ENCODE data around the gene SNAPC2.

SNAPC2 gene

DNA sequence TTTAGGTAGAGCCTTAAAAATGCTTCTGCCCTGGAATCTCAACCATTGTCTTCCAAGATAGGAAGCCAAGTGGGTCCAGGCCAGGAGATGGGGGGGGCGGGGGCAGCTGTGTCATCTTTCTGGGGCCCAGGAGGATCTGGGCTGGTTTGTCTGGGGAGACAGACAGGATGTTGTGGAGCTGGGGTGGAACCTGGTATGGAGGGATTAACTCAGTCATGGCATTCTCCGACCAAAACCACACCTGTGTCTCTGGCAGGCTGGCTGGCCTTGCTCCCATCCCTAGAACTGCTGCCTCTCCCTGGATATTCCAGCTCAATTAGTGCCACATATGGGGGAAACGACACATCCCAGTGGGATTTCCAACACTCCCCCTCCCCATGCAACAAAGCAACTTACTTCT lies 19.2 kb upstream of the SNAPC2 start:
- no peak overlapping the region for H3K27ac ChIP-seq
- H3K27me3 ChIP-seq = peaks cover 37% of the 10 kb centered on the region
- TF ChIP-seq, protein P1, sequence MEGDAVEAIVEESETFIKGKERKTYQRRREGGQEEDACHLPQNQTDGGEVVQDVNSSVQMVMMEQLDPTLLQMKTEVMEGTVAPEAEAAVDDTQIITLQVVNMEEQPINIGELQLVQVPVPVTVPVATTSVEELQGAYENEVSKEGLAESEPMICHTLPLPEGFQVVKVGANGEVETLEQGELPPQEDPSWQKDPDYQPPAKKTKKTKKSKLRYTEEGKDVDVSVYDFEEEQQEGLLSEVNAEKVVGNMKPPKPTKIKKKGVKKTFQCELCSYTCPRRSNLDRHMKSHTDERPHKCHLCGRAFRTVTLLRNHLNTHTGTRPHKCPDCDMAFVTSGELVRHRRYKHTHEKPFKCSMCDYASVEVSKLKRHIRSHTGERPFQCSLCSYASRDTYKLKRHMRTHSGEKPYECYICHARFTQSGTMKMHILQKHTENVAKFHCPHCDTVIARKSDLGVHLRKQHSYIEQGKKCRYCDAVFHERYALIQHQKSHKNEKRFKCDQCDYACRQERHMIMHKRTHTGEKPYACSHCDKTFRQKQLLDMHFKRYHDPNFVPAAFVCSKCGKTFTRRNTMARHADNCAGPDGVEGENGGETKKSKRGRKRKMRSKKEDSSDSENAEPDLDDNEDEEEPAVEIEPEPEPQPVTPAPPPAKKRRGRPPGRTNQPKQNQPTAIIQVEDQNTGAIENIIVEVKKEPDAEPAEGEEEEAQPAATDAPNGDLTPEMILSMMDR (IDR thresholded peaks at IDR 0.05) = no peak
- peaks cover 3% of the 10 kb centered on the region for H3K36me3 ChIP-seq
- no peaks in the 10 kb centered on the region for H3K9me3 ChIP-seq
- H3K4me3 ChIP-seq (ENCODE audit: low read depth in 1 of 2, low read length in 1 of 2) = no peak overlapping the region
- peaks cover 26 to 32% of the 10 kb centered on the region in 2 experiments for H3K4me1 ChIP-seq (ENCODE audit: control insufficient read depth in 1 of 2, insufficient read depth in 1 of 2, low read depth in 1 of 2, low read length in 1 of 2)

DNA sequence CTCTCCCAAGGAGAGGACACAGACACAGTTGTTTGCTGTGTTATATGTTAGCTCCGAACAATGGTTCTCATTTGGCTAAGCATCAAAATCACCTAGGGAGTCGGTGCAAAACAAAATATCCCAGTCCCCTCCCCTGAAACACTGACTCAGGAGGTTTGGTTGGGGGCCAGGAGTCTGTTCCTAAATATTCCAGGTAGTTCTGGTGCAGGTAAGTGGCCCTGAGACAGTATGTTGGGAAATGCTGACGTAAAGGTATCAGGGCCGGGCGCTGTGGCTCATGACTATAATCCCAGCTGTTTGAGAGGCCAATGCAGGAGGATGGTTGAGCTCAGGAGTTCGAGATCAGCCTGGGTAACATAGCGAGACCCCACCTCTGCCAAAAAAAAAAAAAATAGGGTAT lies 18.8 kb upstream of the SNAPC2 start:
- peaks cover 7% of the 10 kb centered on the region for H3K36me3 ChIP-seq
- H3K27me3 ChIP-seq = peaks cover 37% of the 10 kb centered on the region
- no peak overlapping the region for H3K27ac ChIP-seq
- TF ChIP-seq, protein P1 (IDR thresholded peaks at IDR 0.05) = no peak
- H3K4me3 ChIP-seq (ENCODE audit: low read depth in 1 of 2, low read length in 1 of 2) = no peak overlapping the region
- no peaks in the 10 kb centered on the region for H3K9me3 ChIP-seq
- H3K4me1 ChIP-seq (ENCODE audit: control insufficient read depth in 1 of 2, insufficient read depth in 1 of 2, low read depth in 1 of 2, low read length in 1 of 2) = peaks cover 26 to 32% of the 10 kb centered on the region in 2 experiments

DNA sequence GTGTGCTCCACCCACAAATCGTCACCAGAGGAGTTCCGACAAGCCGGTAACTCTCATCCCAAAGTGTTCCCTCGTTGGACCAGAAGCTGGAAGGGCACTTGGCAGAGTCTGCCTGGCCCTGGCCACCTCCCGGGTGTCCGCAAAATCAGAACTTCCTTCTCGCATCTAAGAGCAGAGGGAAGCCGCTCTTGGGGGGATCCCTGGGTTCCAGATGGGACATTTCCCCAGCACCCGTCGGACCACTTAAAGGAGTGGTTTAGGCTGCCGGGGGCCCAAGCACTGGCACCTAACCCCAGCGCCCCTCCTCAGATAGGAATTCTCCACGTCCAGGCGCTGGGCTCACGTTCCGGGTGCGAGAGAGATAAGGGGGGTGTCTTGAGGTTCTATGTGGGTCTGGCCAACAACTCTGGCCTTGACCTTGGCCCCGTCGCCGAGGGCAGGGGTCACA lies 17.3 kb upstream of the SNAPC2 start:
- H3K27ac ChIP-seq = peak overlapping the region; percentile 96
- peak overlapping the region; percentile 75 to 88 for H3K4me3 ChIP-seq (ENCODE audit: low read depth in 1 of 2, low read length in 1 of 2)
- H3K9me3 ChIP-seq = no peaks in the 10 kb centered on the region
- TF ChIP-seq, protein P1 (IDR thresholded peaks at IDR 0.05) = no peak
- peaks cover 37% of the 10 kb centered on the region for H3K27me3 ChIP-seq
- H3K36me3 ChIP-seq = peaks cover 10% of the 10 kb centered on the region
- H3K4me1 ChIP-seq (ENCODE audit: control insufficient read depth in 1 of 2, insufficient read depth in 1 of 2, low read depth in 1 of 2, low read length in 1 of 2) = peaks cover 23 to 26% of the 10 kb centered on the region in 2 experiments

DNA sequence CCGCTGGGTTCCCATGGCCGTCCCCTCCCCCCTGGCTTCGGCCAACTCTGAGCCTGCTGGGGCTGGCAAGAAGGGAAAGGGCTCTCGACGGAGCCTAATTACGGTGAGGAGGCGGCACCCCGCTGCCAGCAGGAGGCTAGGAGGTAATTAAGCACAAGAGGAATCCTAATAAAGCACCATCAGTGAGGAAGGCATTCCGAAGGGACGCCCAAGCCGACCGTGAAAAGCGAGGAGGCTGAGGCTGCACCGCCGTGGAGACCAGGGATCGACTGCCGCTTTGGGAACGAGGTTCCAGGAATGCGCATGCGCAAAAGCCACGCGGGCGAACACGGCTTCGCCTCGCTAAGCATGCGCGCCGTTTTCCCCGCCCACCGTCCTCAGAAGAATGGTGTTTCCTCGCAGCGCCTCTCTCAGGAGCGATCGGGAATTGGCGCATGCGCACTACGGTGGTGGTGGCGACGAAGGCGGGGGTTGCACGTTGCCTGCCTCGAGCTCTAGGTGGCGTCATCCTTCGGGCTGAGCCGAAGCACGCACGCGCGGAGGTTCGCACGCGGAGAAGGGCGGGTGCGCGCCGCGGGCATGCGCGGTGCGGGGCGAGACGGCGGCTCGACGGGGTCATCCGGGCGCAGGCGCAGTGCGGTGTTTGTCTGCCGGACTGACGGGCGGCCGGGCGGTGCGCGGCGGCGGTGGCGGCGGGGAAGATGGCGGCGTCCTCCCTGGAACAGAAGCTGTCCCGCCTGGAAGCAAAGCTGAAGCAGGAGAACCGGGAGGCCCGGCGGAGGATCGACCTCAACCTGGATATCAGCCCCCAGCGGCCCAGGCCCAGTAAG lies 16.7 kb upstream of the SNAPC2 start, which contains the start of gene MAP2K7:
MAP2K7 (plus strand) TSS at position 634 of the 830 bp plus-strand sequence; CDS start at position 702, 68 bp downstream.
- Histone ChIP-seq H3K27me3 (peaks cover 37% of the 10 kb centered on the region), H3K9me3 (no peaks in the 10 kb centered on the region), H3K27ac (peak within 1 kb of the TSS; percentile 96), H3K4me1 (ENCODE audit: control insufficient read depth in 1 of 2, insufficient read depth in 1 of 2, low read depth in 1 of 2, low read length in 1 of 2) (peaks cover 22 to 23% of the 10 kb centered on the region in 2 experiments), H3K36me3 (peaks cover 10% of the 10 kb centered on the region), H3K4me3 (ENCODE audit: low read depth in 1 of 2, low read length in 1 of 2) (peak within 1 kb of the TSS; percentile 75 to 88)
- TF ChIP-seq, protein P1 (IDR thresholded peaks at IDR 0.05) = peak; percentile 92

DNA sequence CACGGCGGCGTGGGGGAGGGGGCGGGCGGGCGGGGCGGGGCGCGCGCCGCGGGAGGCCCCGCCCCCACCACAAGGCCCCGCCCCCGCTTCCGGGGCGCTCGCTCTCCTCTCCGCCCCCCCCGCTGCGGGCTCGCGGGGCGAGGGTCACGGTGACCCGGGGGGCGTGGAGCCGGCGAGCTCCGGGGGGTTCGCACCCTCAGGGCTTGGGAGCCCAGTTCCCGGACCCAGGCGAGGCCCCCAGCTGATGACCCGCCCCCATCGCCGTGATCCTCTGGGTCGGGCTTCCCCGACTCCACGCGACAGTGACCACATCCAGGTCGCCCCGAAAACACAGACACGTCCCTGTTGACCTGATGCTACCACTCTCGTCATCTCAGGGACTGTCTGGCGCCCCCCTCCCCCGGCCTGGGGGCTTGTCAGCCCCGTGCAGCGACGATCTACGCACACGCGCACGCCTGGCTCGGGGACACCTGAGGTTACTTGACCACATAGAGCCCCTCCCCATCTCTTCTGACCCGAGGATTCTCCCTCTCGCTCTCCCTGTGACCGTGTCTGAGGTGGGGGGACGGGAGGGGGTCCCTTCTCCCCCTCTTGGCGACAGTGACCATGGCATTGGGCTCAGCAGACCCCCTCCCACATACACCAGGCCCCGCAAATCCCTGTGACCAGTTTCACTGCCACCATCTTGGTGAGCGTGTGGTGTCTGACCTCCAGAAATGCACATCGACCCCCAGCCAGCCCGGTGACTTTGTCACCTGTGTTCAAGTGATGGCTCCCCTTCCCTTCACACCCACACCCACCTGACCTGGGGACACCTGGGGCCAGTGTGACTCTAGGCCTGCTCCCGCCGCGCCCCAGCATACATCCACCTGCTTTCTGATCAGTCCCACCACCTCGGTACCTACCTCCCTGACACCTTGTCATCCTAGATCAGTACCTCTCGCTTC lies 15.8 kb upstream of the SNAPC2 start:
- H3K4me1 ChIP-seq (ENCODE audit: control insufficient read depth in 1 of 2, insufficient read depth in 1 of 2, low read depth in 1 of 2, low read length in 1 of 2) = peaks cover 22 to 23% of the 10 kb centered on the region in 2 experiments
- H3K9me3 ChIP-seq = no peaks in the 10 kb centered on the region
- H3K27me3 ChIP-seq = peaks cover 34% of the 10 kb centered on the region
- TF ChIP-seq, protein P1 (IDR thresholded peaks at IDR 0.05) = no peak
- H3K27ac ChIP-seq = peak overlapping the region; percentile 96
- peaks cover 18% of the 10 kb centered on the region for H3K36me3 ChIP-seq
- H3K4me3 ChIP-seq (ENCODE audit: low read depth in 1 of 2, low read length in 1 of 2) = peak overlapping the region; percentile 75 to 88
